OCI-LY1 (cell line): ENCODE data around the gene GEMIN5.

ENCODE experiments used
- H2AFZ ChIP-seq: fragments of 200-600 bp; sonication (generic), shearing (Covaris generic); 2 replicates; pipeline ENCODE4 v1.6.0; 2014; ENCODE audit warnings: antibody characterized with exemption, mild to moderate bottlenecking, low read length
- H3F3A ChIP-seq: fragments of 200-600 bp; sonication (generic), shearing (Covaris generic); 2 replicates; pipeline ENCODE4 v1.6.0; 2014; ENCODE audit warnings: mild to moderate bottlenecking, antibody characterized with exemption, low read length, moderate library complexity; ENCODE audit not compliant: insufficient read depth
- H3K27ac ChIP-seq: fragments of 200-600 bp; sonication (generic); 2 replicates; pipeline ENCODE4 v1.5.1; 2014; ENCODE audit warnings: low read length, mixed run types, mild to moderate bottlenecking, low read depth; ENCODE audit not compliant: poor library complexity, severe bottlenecking
- H3K27me3 ChIP-seq: fragments of 200-600 bp; sonication (generic); 2 replicates; pipeline ENCODE4 v1.6.0; 2014; ENCODE audit warnings: antibody characterized with exemption, mild to moderate bottlenecking, low read length, moderate library complexity; ENCODE audit not compliant: insufficient read depth
- H3K36me3 ChIP-seq: fragments of 200-600 bp; sonication (generic); 2 replicates; pipeline ENCODE4 v1.6.1; 2014; ENCODE audit warnings: mild to moderate bottlenecking, antibody characterized with exemption, low read length, moderate library complexity, mixed read lengths; ENCODE audit not compliant: insufficient read depth
- H3K4me1 ChIP-seq: fragments of 200-600 bp; sonication (generic); 2 replicates; pipeline ENCODE4 v1.5.1; 2014; ENCODE audit warnings: mild to moderate bottlenecking, low read length, moderate library complexity; ENCODE audit not compliant: insufficient read depth, severe bottlenecking
- H3K4me2 ChIP-seq: fragments of 200-600 bp; sonication (generic), shearing (Covaris generic); 2 replicates; pipeline ENCODE4 v1.6.1; 2014; ENCODE audit warnings: low read length
- H3K4me3 ChIP-seq: fragments of 200-600 bp; sonication (generic); 2 replicates; pipeline ENCODE4 v1.5.1; 2014; ENCODE audit warnings: low read length, low read depth, mild to moderate bottlenecking, mixed read lengths; ENCODE audit not compliant: poor library complexity, severe bottlenecking
- H3K79me2 ChIP-seq: fragments of 200-600 bp; shearing (Covaris generic); 2 replicates; pipeline ENCODE4 v1.6.1; 2016; ENCODE audit warnings: mixed run types, low read length, mixed read lengths; ENCODE audit not compliant: insufficient read depth
- H3K9ac ChIP-seq: fragments of 200-600 bp; sonication (generic), shearing (Covaris generic); 2 replicates; pipeline ENCODE4 v1.6.1; 2014; ENCODE audit warnings: mild to moderate bottlenecking, low read length, mixed read lengths
- H3K9me2 ChIP-seq: fragments of 200-600 bp; sonication (generic), shearing (Covaris generic); 2 replicates; pipeline ENCODE4 v1.6.1; 2014; ENCODE audit warnings: low read depth, mild to moderate bottlenecking, low read length, mixed read lengths
- H3K9me3 ChIP-seq: fragments of 200-600 bp; shearing (Covaris generic); 2 replicates; pipeline ENCODE4 v1.6.1; 2014; ENCODE audit warnings: low read length, mixed read lengths
- H4K20me1 ChIP-seq: fragments of 200-600 bp; sonication (generic), shearing (Covaris generic); 2 replicates; pipeline ENCODE4 v1.6.0; 2016; ENCODE audit warnings: mild to moderate bottlenecking, low read length; ENCODE audit not compliant: insufficient read depth
- CTCF ChIP-seq: fragments of 200-600 bp; sonication (generic), shearing (Covaris generic); IDR thresholded peaks from 2 replicates; pipeline ENCODE4 v1.5.1; 2017; ENCODE audit warnings: mild to moderate bottlenecking, antibody characterized with exemption, low read length, moderate library complexity, mixed read lengths
- EZH2 ChIP-seq: fragments of 200-600 bp; sonication (generic), shearing (Covaris generic); IDR thresholded peaks from 2 replicates; pipeline ENCODE4 v1.8.0; 2017; ENCODE audit warnings: borderline replicate concordance, mixed run types, mild to moderate bottlenecking, antibody characterized with exemption, low read length, moderate library complexity, mixed read lengths

The GEMIN5 gene

GRCh38 chr5:154858972-154859871, 78.8 kb downstream of the GEMIN5 start:
- H3K9me3 ChIP-seq, result no peaks in the 10 kb centered on the region
- peak overlapping the region; percentile 80 for H3K9ac ChIP-seq
- peaks cover 50% of the 10 kb centered on the region for H3K79me2 ChIP-seq
- H3K27me3 ChIP-seq, result no peaks in the 10 kb centered on the region
- no peaks in the 10 kb centered on the region for H3F3A ChIP-seq
- peak overlapping the region; percentile 82 for H3K4me3 ChIP-seq
- no peaks in the 10 kb centered on the region for H4K20me1 ChIP-seq
- no peak for TF ChIP-seq CTCF
- no peak for TF ChIP-seq EZH2
- H3K4me2 ChIP-seq, result peak overlapping the region; percentile 97
- no peaks in the 10 kb centered on the region for H3K9me2 ChIP-seq
- H3K36me3 ChIP-seq, result peaks cover 27% of the 10 kb centered on the region
- peaks cover 39% of the 10 kb centered on the region for H3K4me1 ChIP-seq
- H3K27ac ChIP-seq, result peak overlapping the region; percentile 95
- H2AFZ ChIP-seq, result no peak overlapping the region

- Histone ChIP-seq H3K9me3 (no peaks in the 10 kb centered on the region), H3K4me2 (peak within 1 kb of the TSS; percentile 97), H3K4me1 (peaks cover 39% of the 10 kb centered on the region), H2AFZ (no peak within 1 kb of the TSS), H3K79me2 (peaks cover 46% of the 10 kb centered on the region), H4K20me1 (no peaks in the 10 kb centered on the region), H3K9me2 (no peaks in the 10 kb centered on the region), H3K27me3 (no peaks in the 10 kb centered on the region), H3K27ac (peak within 1 kb of the TSS; percentile 95), H3K36me3 (peaks cover 19% of the 10 kb centered on the region), H3K9ac (peak within 1 kb of the TSS; percentile 80), H3F3A (no peaks in the 10 kb centered on the region), H3K4me3 (peak within 1 kb of the TSS; percentile 82)
- no peak for TF ChIP-seq EZH2
- TF ChIP-seq CTCF, result no peak
These were observed 79.6 kb downstream of the GEMIN5 start, which contains the start of gene CNOT8 for GRCh38 chr5:154858297-154858971. CNOT8 (plus strand) TSS chr5:154858627; CDS start chr5:154863279, 4,652 bp downstream.

- Histone ChIP-seq H3K9me3 (no peaks in the 10 kb centered on the region), H3K27me3 (no peaks in the 10 kb centered on the region), H3K4me3 (peak overlapping the region; percentile 82), H3K79me2 (peaks cover 39% of the 10 kb centered on the region), H3K9me2 (no peaks in the 10 kb centered on the region), H4K20me1 (no peaks in the 10 kb centered on the region), H3K4me1 (peaks cover 37% of the 10 kb centered on the region), H3K4me2 (peak overlapping the region; percentile 97), H3F3A (no peaks in the 10 kb centered on the region), H3K36me3 (peaks cover 12% of the 10 kb centered on the region; the same call in 1 of the 2 replicates), H3K9ac (peak overlapping the region; percentile 80), H2AFZ (no peak overlapping the region), H3K27ac (peak overlapping the region; percentile 95)
- no peak for TF ChIP-seq CTCF
- TF ChIP-seq EZH2, result no peak
These were observed 80.3 kb downstream of the GEMIN5 start for GRCh38 chr5:154857530-154858296.
